Measurements from ENCODE around the gene LTB.

The LTB gene

DNA sequence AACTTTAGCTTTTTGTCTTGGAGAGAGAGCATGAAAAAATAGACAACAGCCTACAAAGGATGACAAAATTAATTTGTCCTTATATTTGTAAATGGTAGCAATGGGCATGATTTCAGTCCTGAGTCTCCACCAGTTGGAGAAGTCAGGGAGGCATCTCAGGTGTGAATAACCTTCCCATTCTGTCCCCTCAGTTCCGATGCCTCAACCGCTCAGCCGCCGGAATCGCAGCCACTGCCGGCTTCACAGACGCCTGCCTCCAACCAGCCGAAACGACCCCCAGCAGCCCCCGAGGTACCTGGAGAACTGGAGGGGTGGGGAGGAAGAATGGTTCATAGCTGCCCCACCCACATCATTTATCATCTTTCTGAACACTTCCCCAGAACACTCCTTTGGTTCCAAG, 41.8 kb upstream of the LTB start:
- no peak for DNase-seq (ENCODE audit: low read depth in 1 of 2, low spot score in 1 of 2)
- Histone ChIP-seq H3K27ac (replicated peaks) (no peak overlapping the region), H3K4me3 (replicated peaks; ENCODE audit: insufficient read depth, low read length) (no peak overlapping the region), H3K27me3 (ENCODE audit: insufficient read depth, poor library complexity, severe bottlenecking) (no peaks in the 10 kb centered on the region)
- TF ChIP-seq REST (IDR thresholded peaks at IDR 0.05; ENCODE audit: insufficient replicate concordance, low read depth): no peak

DNA sequence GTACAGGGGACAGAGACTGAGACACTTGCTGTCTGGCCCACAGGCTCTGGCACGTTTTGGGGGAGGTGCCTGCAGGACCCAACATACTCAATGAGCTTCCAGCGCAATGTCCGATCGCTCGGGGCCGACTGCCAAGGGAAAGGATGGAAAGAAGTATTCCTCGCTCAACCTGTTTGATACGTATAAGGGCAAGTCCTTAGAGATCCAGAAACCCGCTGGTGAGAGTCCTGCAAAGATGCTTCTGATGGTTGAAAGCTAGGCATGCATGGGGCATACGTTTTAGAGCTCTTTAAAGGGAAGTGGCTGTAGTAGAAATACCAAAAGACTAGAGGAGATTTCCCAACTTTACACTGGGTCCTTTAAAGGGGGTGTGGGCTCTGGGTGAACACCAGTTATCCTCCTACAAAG, 40.5 kb upstream of the LTB start:
- no peaks in the 10 kb centered on the region for H3K27me3 ChIP-seq (ENCODE audit: insufficient read depth, poor library complexity, severe bottlenecking)
- peak in 1 of 2 experiments; percentile 62 for DNase-seq (ENCODE audit: low read depth in 1 of 2, low spot score in 1 of 2)
- peak overlapping the region; percentile 97; the same call in 1 of the 2 replicates for H3K27ac ChIP-seq (replicated peaks)
- H3K4me3 ChIP-seq (replicated peaks; ENCODE audit: insufficient read depth, low read length): peak overlapping the region; percentile 83
- peak; percentile 88 for TF ChIP-seq SPI1 (IDR thresholded peaks at IDR 0.05; ENCODE audit: borderline replicate concordance, low read depth)
- TF ChIP-seq REST (IDR thresholded peaks at IDR 0.05; ENCODE audit: insufficient replicate concordance, low read depth): no peak
- TF ChIP-seq CTCF (IDR thresholded peaks at IDR 0.05; ENCODE audit: insufficient read depth, low read length): no peak
- no peak for TF ChIP-seq POLR2AphosphoS5 (IDR thresholded peaks at IDR 0.05; ENCODE audit: low read depth)
- no peak for TF ChIP-seq GABPA (IDR thresholded peaks at IDR 0.05; ENCODE audit: low read depth)

- TF ChIP-seq POLR2AphosphoS5 (IDR thresholded peaks at IDR 0.05; ENCODE audit: low read depth) (no peak), SPI1 (IDR thresholded peaks at IDR 0.05; ENCODE audit: borderline replicate concordance, low read depth) (no peak), CTCF (IDR thresholded peaks at IDR 0.05; ENCODE audit: insufficient read depth, low read length) (no peak), GABPA (IDR thresholded peaks at IDR 0.05; ENCODE audit: low read depth) (no peak), REST (IDR thresholded peaks at IDR 0.05; ENCODE audit: insufficient replicate concordance, low read depth) (no peak)
- peak overlapping the region; percentile 83 for H3K4me3 ChIP-seq (replicated peaks; ENCODE audit: insufficient read depth, low read length)
- H3K27ac ChIP-seq (replicated peaks): peak overlapping the region; percentile 97
- H3K27me3 ChIP-seq (ENCODE audit: insufficient read depth, poor library complexity, severe bottlenecking): no peaks in the 10 kb centered on the region
- no peak for DNase-seq (ENCODE audit: low read depth in 1 of 2, low spot score in 1 of 2)
Observed at GRCh38 chr6:31621991-31622390, 39.8 kb upstream of the LTB start.
